ENCODE results near the gene KIAA1328. TPM values are rescaled to one million over a fixed set of nuclear protein-coding genes. Genes with fewer than 3 reads are reported as not detected.

KIAA1328 gene
- total and polyA plus RNA-seq, 9 of the 15 experiments (the other 6 are each of a cell fraction or from before 2014, with no cell fraction given) = 4.0 to 8.6 (median 7.4) TPM

DNA sequence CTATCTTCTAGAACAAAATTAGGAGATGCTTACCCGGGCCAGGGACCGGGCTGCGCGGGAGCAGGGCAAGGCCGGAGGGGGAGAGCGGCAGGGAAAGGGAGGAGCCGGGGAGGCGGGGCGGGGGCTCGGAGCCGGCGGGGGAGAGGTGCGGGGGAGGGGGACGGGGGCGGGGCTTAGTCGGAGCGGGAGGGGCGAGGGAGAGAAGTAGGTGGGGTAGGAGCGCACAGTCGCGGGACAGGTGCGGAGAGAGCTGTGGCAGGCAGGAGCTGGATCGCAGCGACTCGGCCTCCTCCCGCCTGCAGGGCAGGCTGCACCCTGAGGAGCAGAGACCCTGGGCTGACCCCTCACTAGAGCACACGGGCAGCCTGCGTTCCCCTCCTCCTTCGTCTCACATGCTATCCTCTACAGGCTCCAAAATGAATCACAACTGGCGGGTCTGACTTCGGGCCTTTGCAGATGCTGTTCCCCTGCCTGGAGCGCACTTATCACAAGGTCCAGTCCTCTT, 446.4 kb downstream of the KIAA1328 start (continued):
- no peak for TF ChIP-seq MGA (IDR thresholded peaks at IDR 0.05)
- no peak for TF ChIP-seq POLR2AphosphoS5 (IDR thresholded peaks at IDR 0.05; ENCODE audit: control insufficient read depth, insufficient read depth, low read depth, low read length)
- TF ChIP-seq CTCFL (IDR thresholded peaks at IDR 0.05; ENCODE audit: borderline replicate concordance, insufficient read depth, low read depth, low read length, poor library complexity, severe bottlenecking) = no peak
- no peak for TF ChIP-seq SIN3A (IDR thresholded peaks at IDR 0.05; ENCODE audit: borderline replicate concordance in 2 of 2, control insufficient read depth in 1 of 2, low read depth in 2 of 2, low read length in 2 of 2)
- TF ChIP-seq POLR3A (IDR thresholded peaks at IDR 0.05; ENCODE audit: borderline replicate concordance, extremely low read depth, insufficient read depth, insufficient read length) = no peak
- no peak for TF ChIP-seq FOXK1 (CRISPR knock-in tag; IDR thresholded peaks at IDR 0.05; ENCODE audit: borderline replicate concordance)

All from K562 (cell line).